Stimulated activated CD4-positive, alpha-beta T cell treated with anti-CD3 and anti-CD28 coated beads, Interleukin-2, amount 100 ng/mL, for 24 hours (primary cell): ENCODE results near the gene CUX1.
"Not testable (repeated sequence)": the region's sequence is repeated elsewhere in the genome, so short reads cannot be mapped to it uniquely, and the experiment has no call there.

Experiments
- DNase-seq, 2 donors: peaks; one replicate each; pipeline ENCODE4 v3.0.0-alpha.2; 2020

CUX1 gene

GRCh38 chr7:102230162-102230561, 412.7 kb downstream of the CUX1 start:
- not testable (repeated sequence) for DNase-seq

GRCh38 chr7:102230593-102230992, 413.2 kb downstream of the CUX1 start:
- DNase-seq = no peak

GRCh38 chr7:102232611-102233286, 415.3 kb downstream of the CUX1 start:
- no peak for DNase-seq

GRCh38 chr7:102234131-102234530, 416.7 kb downstream of the CUX1 start:
- no peak for DNase-seq

- no peak for DNase-seq
Observed at GRCh38 chr7:102234801-102235550, 417.6 kb downstream of the CUX1 start.

- no peak for DNase-seq
Observed at GRCh38 chr7:102236102-102236501, 418.7 kb downstream of the CUX1 start.

GRCh38 chr7:102236592-102237287, 419.3 kb downstream of the CUX1 start:
- DNase-seq = peak; percentile 48 to 54

- DNase-seq = no peak
Observed at GRCh38 chr7:102239206-102239820, 421.9 kb downstream of the CUX1 start.

GRCh38 chr7:102241431-102241830, 424.0 kb downstream of the CUX1 start:
- no peak for DNase-seq

- DNase-seq = no peak
Observed at GRCh38 chr7:102244601-102245000, 427.2 kb downstream of the CUX1 start.

GRCh38 chr7:102248081-102248455, 430.6 kb downstream of the CUX1 start:
- DNase-seq = no peak

GRCh38 chr7:102248456-102249395, 431.3 kb downstream of the CUX1 start:
- no peak for DNase-seq

- DNase-seq = no peak
Observed at GRCh38 chr7:102251531-102252365, 434.3 kb downstream of the CUX1 start.

- no peak for DNase-seq
Observed at GRCh38 chr7:102252366-102252982, 435.0 kb downstream of the CUX1 start.

- no peak for DNase-seq
Observed at GRCh38 chr7:102253066-102253972, 435.9 kb downstream of the CUX1 start.

GRCh38 chr7:102253973-102254370, 436.5 kb downstream of the CUX1 start:
- no peak for DNase-seq

GRCh38 chr7:102254521-102254920, 437.1 kb downstream of the CUX1 start:
- DNase-seq = no peak

GRCh38 chr7:102255501-102255900, 438.1 kb downstream of the CUX1 start:
- DNase-seq = no peak

- DNase-seq = no peak
Observed at GRCh38 chr7:102255916-102256315, 438.5 kb downstream of the CUX1 start.
